ENCODE data around the gene UBC. TPM values are rescaled to one million over a fixed set of nuclear protein-coding genes. Genes with fewer than 3 reads are reported as not detected.

The UBC gene
- total and polyA plus RNA-seq, 9 of the 15 experiments (the other 6 are each of a cell fraction or from before 2014, with no cell fraction given), result 533 to 1,153 (median 813) TPM

DNA sequence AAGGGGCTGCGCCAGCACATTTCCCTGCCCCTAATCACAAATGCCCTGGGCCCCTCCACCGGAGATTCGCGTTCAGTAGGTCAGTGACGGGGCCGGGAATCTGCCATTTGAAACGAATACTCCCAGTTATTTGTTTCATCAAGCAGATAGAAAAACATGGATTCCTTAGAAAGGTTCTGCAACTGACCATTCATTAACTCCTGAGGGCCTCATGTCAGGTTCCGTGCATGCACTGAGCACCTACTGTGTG lies 25.6 kb upstream of the UBC start (continued):
- TF ChIP-seq, protein P1, sequence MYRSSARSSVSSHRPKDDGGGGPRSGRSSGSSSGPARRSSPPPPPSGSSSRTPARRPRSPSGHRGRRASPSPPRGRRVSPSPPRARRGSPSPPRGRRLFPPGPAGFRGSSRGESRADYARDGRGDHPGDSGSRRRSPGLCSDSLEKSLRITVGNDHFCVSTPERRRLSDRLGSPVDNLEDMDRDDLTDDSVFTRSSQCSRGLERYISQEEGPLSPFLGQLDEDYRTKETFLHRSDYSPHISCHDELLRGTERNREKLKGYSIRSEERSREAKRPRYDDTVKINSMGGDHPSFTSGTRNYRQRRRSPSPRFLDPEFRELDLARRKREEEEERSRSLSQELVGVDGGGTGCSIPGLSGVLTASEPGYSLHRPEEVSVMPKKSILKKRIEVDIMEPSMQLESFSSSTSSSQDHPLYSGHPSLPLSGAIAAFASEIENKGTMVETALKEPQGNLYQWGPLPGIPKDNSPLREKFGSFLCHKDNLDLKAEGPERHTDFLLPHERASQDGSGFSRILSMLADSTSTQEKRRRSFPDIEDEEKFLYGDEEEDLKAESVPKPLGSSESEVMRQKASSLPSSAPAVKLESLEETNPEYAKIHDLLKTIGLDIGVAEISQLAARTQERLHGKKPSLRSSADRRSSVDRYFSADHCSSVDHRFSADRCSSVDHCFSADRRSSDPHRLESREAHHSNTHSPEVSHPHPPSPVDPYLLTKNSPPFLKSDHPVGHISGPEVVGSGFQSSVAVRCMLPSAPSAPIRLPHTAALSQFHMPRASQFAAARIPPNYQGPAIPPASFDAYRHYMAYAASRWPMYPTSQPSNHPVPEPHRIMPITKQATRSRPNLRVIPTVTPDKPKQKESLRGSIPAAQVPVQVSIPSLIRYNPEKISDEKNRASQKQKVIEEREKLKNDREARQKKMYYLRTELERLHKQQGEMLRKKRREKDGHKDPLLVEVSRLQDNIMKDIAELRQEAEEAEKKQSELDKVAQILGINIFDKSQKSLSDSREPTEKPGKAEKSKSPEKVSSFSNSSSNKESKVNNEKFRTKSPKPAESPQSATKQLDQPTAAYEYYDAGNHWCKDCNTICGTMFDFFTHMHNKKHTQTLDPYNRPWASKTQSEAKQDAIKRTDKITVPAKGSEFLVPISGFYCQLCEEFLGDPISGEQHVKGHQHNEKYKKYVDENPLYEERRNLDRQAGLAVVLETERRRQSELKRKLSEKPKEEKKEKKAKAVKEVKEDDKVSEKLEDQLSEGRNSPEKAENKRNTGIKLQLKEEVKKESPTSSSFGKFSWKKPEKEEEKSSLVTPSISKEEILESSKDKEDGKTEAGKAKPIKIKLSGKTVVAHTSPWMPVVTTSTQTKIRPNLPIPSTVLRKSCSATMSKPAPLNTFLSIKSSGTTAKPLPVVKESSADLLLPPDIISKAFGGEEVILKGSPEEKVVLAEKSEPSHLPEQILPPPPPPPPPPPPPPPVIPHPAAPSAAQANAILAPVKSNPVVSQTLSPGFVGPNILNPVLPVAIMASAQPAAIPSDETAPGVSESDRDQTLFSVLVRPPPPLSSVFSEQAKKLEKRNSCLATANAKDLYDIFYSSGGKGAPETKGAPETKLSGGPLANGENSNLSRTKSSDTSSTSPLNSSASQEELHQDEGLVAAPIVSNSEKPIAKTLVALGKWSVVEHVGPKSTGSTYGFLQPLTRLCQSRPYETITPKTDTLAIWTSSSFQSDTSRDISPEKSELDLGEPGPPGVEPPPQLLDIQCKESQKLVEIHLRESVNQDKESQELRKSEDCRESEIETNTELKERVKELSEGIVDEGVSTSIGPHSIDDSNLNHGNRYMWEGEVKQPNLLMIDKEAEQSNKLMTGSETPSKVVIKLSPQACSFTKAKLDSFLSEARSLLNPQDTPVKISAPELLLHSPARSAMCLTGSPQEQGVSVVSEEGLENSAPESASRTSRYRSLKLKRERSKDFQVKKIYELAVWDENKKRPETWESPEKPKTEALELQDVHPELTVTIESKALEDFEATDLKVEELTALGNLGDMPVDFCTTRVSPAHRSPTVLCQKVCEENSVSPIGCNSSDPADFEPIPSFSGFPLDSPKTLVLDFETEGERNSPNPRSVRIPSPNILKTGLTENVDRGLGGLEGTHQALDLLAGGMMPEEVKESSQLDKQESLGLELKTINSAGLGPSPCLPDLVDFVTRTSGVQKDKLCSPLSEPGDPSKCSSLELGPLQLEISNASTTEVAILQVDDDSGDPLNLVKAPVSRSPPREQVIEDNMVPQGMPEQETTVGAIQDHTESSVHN (IDR thresholded peaks at IDR 0.05; ENCODE audit: borderline replicate concordance in 1 of 2, low read depth in 1 of 2), result no peak
- TF ChIP-seq RAD51 (IDR thresholded peaks at IDR 0.05; ENCODE audit: borderline replicate concordance, low read depth) (peak; percentile 2; the same call in 1 of the 2 replicates), ZBTB7A (IDR thresholded peaks at IDR 0.05; ENCODE audit: borderline replicate concordance, control insufficient read depth, low read depth, low read length) (peak; percentile 93), ZNF668 (CRISPR knock-in tag; IDR thresholded peaks at IDR 0.05) (no peak), ESRRB (CRISPR knock-in tag; IDR thresholded peaks at IDR 0.05; ENCODE audit: borderline replicate concordance) (no peak), HMG20A (CRISPR knock-in tag; conservative IDR thresholded peaks at IDR 0.05) (0 out of 2 replicates have a peak, but pooled peaks have one; percentile 41), ZNF707 (CRISPR knock-in tag; conservative IDR thresholded peaks at IDR 0.05) (no peak), TEAD1 (CRISPR knock-in tag; IDR thresholded peaks at IDR 0.05) (peak in 1 of 2 experiments; percentile 54; a peak in 1 of 4 replicates), POLR2B (IDR thresholded peaks at IDR 0.05; ENCODE audit: low read depth, partially characterized antibody) (no peak), SREBF1 (IDR thresholded peaks at IDR 0.05; ENCODE audit: borderline replicate concordance, low read depth, low read length) (no peak), SAFB2 (IDR thresholded peaks at IDR 0.05; ENCODE audit: borderline replicate concordance, low read depth, low read length, severe bottlenecking) (no peak), ATF1 (CRISPR knock-in tag; IDR thresholded peaks at IDR 0.05) (no peak), ATF1 (tag; IDR thresholded peaks at IDR 0.05) (no peak), ZSCAN29 (IDR thresholded peaks at IDR 0.05) (no peak), MBD2 (IDR thresholded peaks at IDR 0.05; ENCODE audit: borderline replicate concordance, low read depth) (no peak), ZNF76 (CRISPR knock-in tag; IDR thresholded peaks at IDR 0.05; ENCODE audit: borderline replicate concordance) (no peak; the same call in 1 of the 2 replicates), MIER1 (IDR thresholded peaks at IDR 0.05; ENCODE audit: low read depth) (no peak), SIX5 (IDR thresholded peaks at IDR 0.05; ENCODE audit: borderline replicate concordance in 1 of 2, insufficient read depth in 1 of 2, low read depth in 1 of 2, low read length in 2 of 2) (no peak)
- TF ChIP-seq, protein P2, sequence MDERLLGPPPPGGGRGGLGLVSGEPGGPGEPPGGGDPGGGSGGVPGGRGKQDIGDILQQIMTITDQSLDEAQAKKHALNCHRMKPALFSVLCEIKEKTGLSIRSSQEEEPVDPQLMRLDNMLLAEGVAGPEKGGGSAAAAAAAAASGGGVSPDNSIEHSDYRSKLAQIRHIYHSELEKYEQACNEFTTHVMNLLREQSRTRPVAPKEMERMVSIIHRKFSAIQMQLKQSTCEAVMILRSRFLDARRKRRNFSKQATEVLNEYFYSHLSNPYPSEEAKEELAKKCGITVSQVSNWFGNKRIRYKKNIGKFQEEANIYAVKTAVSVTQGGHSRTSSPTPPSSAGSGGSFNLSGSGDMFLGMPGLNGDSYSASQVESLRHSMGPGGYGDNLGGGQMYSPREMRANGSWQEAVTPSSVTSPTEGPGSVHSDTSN (CRISPR knock-in tag; IDR thresholded peaks at IDR 0.05; ENCODE audit: low read depth), result no peak
- TF ChIP-seq, protein P2 (tag; conservative IDR thresholded peaks at IDR 0.05; ENCODE audit: low read depth), result no peak

Measured in K562 (cell line).